ENCODE data around the gene LILRB5.
"Not testable (repeated sequence)": the region's sequence is repeated elsewhere in the genome, so short reads cannot be mapped to it uniquely, and the experiment has no call there.

Gene LILRB5

GRCh38 chr19:54245936-54246335 lies 11.1 kb downstream of the LILRB5 start:
- no peak overlapping the region for H3K4me3 ChIP-seq (ENCODE audit: low read depth, low read length)
- no peak for TF ChIP-seq CTCF (IDR thresholded peaks at IDR 0.05; ENCODE audit: borderline replicate concordance, insufficient read depth, low read depth, low read length)

- H3K4me3 ChIP-seq (ENCODE audit: low read depth, low read length), result not testable (repeated sequence)
Observed at GRCh38 chr19:54243809-54244208, 13.3 kb downstream of the LILRB5 start.

GRCh38 chr19:54242646-54243045 lies 14.4 kb downstream of the LILRB5 start, which contains the start of gene LILRA6:
LILRA6 (minus strand) TSS chr19:54242790.
- not testable (repeated sequence) for H3K4me3 ChIP-seq (ENCODE audit: low read depth, low read length)

- not testable (repeated sequence) for H3K4me3 ChIP-seq (ENCODE audit: low read depth, low read length)
Observed at GRCh38 chr19:54242234-54242633, 14.8 kb downstream of the LILRB5 start.

- not testable (repeated sequence) for H3K4me3 ChIP-seq (ENCODE audit: low read depth, low read length)
Observed at GRCh38 chr19:54240372-54241336, 16.4 kb downstream of the LILRB5 start.

GRCh38 chr19:54239491-54240371 lies 17.3 kb downstream of the LILRB5 start:
- not testable (repeated sequence) for H3K4me3 ChIP-seq (ENCODE audit: low read depth, low read length)

GRCh38 chr19:54233941-54234340 lies 23.1 kb downstream of the LILRB5 start:
- H3K4me3 ChIP-seq (ENCODE audit: low read depth, low read length), result no peak overlapping the region
- no peak for TF ChIP-seq CTCF (IDR thresholded peaks at IDR 0.05; ENCODE audit: borderline replicate concordance, insufficient read depth, low read depth, low read length)

GRCh38 chr19:54231077-54231931 lies 25.8 kb downstream of the LILRB5 start:
- no peak overlapping the region for H3K4me3 ChIP-seq (ENCODE audit: low read depth, low read length)
- peak; percentile 99 for TF ChIP-seq CTCF (IDR thresholded peaks at IDR 0.05; ENCODE audit: borderline replicate concordance, insufficient read depth, low read depth, low read length)

GRCh38 chr19:54230031-54230430 lies 27.0 kb downstream of the LILRB5 start:
- no peak overlapping the region for H3K4me3 ChIP-seq (ENCODE audit: low read depth, low read length)
- TF ChIP-seq CTCF (IDR thresholded peaks at IDR 0.05; ENCODE audit: borderline replicate concordance, insufficient read depth, low read depth, low read length), result no peak
